ENCODE measurements around the gene TMPRSS4. TPM values are rescaled to one million over a fixed set of nuclear protein-coding genes. Genes with fewer than 3 reads are reported as not detected.
"Not testable (repeated sequence)": the region's sequence is repeated elsewhere in the genome, so short reads cannot be mapped to it uniquely, and the experiment has no call there.

The TMPRSS4 gene
- total RNA-seq, 1 donor from 2014 or later = 7.9 TPM

DNA sequence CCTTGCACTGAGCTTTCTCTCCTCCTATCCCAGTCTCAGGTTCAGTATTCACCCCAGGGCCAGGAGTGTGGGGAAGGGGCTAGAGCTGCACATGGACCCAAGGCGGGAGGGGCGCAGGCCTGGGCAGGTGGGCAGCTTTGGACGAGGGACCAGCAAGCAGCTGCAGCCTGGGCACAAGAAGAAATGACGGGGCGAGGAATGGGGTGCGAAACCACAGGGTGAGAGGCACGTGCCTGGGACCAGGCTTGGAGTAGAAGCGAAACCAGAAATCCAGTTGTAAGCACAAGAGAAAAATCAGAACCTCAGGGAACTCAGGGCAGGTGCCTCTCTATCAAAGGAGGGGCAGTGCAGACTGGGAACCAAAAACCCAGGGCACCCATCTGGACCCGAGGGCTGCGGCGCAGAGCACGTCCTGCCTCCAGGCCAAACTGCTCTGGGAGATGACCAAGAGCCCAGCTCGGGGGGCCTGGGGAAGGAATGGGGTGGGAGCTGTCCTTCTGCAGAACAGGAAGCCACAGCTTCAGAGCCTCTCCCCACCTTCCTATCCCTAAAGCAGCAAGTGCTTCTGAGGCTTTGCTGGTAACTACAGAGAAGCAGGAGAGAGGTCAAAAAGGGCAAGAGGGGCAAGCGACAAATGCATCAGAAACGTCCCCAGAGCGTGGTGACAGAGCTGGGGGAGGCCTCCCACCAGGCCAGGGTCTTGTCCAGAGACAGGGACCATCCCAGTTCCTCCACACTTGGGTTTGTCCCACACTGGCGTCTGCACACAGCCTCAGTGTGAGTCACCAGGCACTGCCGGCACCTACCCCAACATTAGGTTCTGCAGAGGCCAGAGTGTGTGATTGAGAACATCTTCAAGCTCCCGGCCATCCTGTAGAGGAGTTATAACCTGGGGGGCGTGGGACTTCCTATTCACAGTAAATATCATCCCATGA lies 18.3 kb upstream of the TMPRSS4 start:
- Histone ChIP-seq H3K4me1 (no peaks in the 10 kb centered on the region), H3K4me3 (no peak overlapping the region), H3K27ac (no peak overlapping the region), H3K9me3 (no peaks in the 10 kb centered on the region), H3K27me3 (ENCODE audit: low read depth) (peaks cover 3% of the 10 kb centered on the region), H3K36me3 (no peaks in the 10 kb centered on the region)
- no peak for TF ChIP-seq CTCF (IDR thresholded peaks at IDR 0.05)
- ATAC-seq (no peak), DNase-seq (no peak)
- intact Hi-C loops (cut with DNase I) = no loop called here

- no peaks in the 10 kb centered on the region for H3K36me3 ChIP-seq
- no peak overlapping the region for H3K4me3 ChIP-seq
- no peak for TF ChIP-seq CTCF (IDR thresholded peaks at IDR 0.05)
- H3K27me3 ChIP-seq (ENCODE audit: low read depth) = peaks cover 3% of the 10 kb centered on the region
- H3K4me1 ChIP-seq = no peaks in the 10 kb centered on the region
- DNase-seq (no peak), ATAC-seq (no peak)
- no peak overlapping the region for H3K27ac ChIP-seq
- no peaks in the 10 kb centered on the region for H3K9me3 ChIP-seq
- intact Hi-C loops (cut with DNase I) = no loop called here
Measured at GRCh38 chr11:118059246-118059940, 17.5 kb upstream of the TMPRSS4 start.

DNA sequence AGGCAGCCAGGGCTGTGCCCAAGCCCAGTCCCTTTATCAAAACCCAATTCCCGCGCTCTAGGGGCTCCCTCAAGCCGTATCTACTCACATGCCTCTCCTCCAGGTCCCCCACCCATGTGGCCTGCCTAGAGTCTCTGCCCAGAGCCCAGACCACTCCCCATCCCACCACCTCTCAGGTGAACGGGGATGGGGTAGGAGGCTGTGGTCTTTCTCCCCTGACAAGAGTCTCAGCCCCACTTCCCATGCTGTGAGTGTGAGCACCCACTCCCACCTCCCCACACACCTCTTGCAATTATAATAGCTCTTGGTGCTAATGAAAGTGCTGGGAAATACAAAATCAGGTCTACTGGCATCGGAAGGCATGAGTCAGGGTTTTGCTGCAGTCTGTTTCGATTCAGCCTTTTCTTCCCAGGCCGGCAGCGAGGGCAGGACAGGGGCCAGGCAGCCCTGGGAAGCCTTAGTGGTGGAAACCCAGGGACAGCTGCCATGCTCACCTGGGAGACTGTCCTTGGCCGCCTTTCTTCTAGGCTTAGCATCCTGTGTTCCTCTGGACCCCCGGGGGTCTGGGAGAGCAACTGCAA lies 16.7 kb upstream of the TMPRSS4 start:
- no peak overlapping the region for H3K4me3 ChIP-seq
- DNase-seq = no peak
- peaks cover 3% of the 10 kb centered on the region for H3K27me3 ChIP-seq (ENCODE audit: low read depth)
- H3K27ac ChIP-seq = no peak overlapping the region
- TF ChIP-seq CTCF (IDR thresholded peaks at IDR 0.05) = no peak
- no peaks in the 10 kb centered on the region for H3K36me3 ChIP-seq
- H3K9me3 ChIP-seq = no peaks in the 10 kb centered on the region
- intact Hi-C loops (cut with DNase I) = no loop called here
- ATAC-seq = no peak
- no peaks in the 10 kb centered on the region for H3K4me1 ChIP-seq

- no peak for TF ChIP-seq CTCF (IDR thresholded peaks at IDR 0.05)
- intact Hi-C loops (cut with DNase I) = no loop called here
- peaks cover 3% of the 10 kb centered on the region for H3K27me3 ChIP-seq (ENCODE audit: low read depth)
- no peak overlapping the region for H3K4me3 ChIP-seq
- no peak for DNase-seq
- H3K36me3 ChIP-seq = no peaks in the 10 kb centered on the region
- no peaks in the 10 kb centered on the region for H3K9me3 ChIP-seq
- peak in 1 of 2 donors; percentile 8 for ATAC-seq
- no peaks in the 10 kb centered on the region for H3K4me1 ChIP-seq
- H3K27ac ChIP-seq = no peak overlapping the region
Measured at GRCh38 chr11:118060869-118061268, 16.0 kb upstream of the TMPRSS4 start.

- no peak for TF ChIP-seq CTCF (IDR thresholded peaks at IDR 0.05)
- Histone ChIP-seq H3K27me3 (ENCODE audit: low read depth) (peaks cover 3% of the 10 kb centered on the region), H3K36me3 (no peaks in the 10 kb centered on the region), H3K4me1 (no peaks in the 10 kb centered on the region), H3K9me3 (no peaks in the 10 kb centered on the region), H3K27ac (no peak overlapping the region), H3K4me3 (no peak overlapping the region)
- ATAC-seq (no peak), DNase-seq (no peak)
- intact Hi-C loops (cut with DNase I) = no loop called here
Measured at GRCh38 chr11:118061586-118062125, 15.2 kb upstream of the TMPRSS4 start.

DNA sequence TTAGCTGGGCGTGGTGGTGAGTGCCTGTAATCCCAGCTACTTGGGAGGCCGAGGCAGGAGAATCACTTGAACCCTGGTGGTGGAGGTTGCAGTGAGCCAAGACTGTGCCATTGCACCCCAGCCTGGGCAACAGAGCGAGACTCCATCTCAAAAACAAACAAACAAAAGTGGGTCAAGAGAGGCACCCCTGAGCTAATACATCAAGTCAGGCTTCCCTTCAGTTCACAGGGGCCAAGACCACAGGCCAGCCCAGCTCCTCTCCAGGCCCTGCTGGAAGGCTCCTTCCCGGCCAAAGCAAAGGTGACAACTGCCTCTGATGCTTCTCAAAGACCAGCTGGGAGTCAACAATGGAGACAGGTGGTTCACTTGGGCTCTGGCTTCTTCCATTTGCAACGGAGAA lies 14.7 kb upstream of the TMPRSS4 start:
- H3K4me1 ChIP-seq; H3K27ac ChIP-seq; H3K4me3 ChIP-seq; H3K27me3 ChIP-seq (ENCODE audit: low read depth); ATAC-seq; H3K36me3 ChIP-seq; H3K9me3 ChIP-seq; intact Hi-C loops (cut with DNase I); DNase-seq: not testable (repeated sequence)

DNA sequence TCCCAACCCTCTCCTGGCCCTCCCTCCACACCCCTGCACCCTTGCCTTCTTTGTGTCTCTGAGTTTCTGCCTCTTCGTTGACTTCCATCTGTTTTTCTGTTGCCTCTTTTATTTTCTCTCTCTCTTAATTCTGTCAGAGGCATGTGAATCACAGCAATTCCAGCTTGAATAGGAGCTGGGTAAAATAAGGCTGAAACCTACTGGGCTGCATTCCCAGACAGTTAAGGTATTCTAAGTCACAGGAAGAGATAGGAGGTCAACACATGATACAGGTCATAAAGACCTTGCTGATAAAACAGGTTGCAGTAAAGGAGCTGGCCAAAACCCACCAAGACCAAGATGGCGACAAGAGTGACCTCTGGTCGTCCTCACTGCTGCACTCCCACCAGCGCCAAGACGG lies 14.2 kb upstream of the TMPRSS4 start:
- H3K9me3 ChIP-seq; H3K4me1 ChIP-seq; intact Hi-C loops (cut with DNase I); H3K36me3 ChIP-seq; ATAC-seq; H3K4me3 ChIP-seq; H3K27ac ChIP-seq; DNase-seq; H3K27me3 ChIP-seq (ENCODE audit: low read depth): not testable (repeated sequence)
